ENCODE data around the gene SLC35E4. TPM values are rescaled to one million over a fixed set of nuclear protein-coding genes. Genes with fewer than 3 reads are reported as not detected.
A peak's percentile ranks its signal among the peaks of the same experiment; 100 is the strongest.

Gene SLC35E4
- total and polyA plus RNA-seq, 9 of the 15 experiments (the other 6 are each of a cell fraction or from before 2014, with no cell fraction given): 0.06 to 2.3 (median 0.86) TPM; not detected in 1

- TF ChIP-seq POU5F1 (IDR thresholded peaks at IDR 0.05; ENCODE audit: borderline replicate concordance, low read depth, low read length, partially characterized antibody) (no peak), MGA (IDR thresholded peaks at IDR 0.05) (peak; percentile 45), ZNF184 (CRISPR knock-in tag; IDR thresholded peaks at IDR 0.05) (no peak), HDAC2 (IDR thresholded peaks at IDR 0.05) (0 out of 2 replicates have a peak, but pooled peaks have one; percentile 31), SMAD4 (CRISPR knock-in tag; conservative IDR thresholded peaks at IDR 0.05) (no peak), MNT (conservative IDR thresholded peaks at IDR 0.05) (peak in 1 of 2 experiments; percentile 40; a peak in 2 of 4 replicates)
- TF ChIP-seq, protein P1, sequence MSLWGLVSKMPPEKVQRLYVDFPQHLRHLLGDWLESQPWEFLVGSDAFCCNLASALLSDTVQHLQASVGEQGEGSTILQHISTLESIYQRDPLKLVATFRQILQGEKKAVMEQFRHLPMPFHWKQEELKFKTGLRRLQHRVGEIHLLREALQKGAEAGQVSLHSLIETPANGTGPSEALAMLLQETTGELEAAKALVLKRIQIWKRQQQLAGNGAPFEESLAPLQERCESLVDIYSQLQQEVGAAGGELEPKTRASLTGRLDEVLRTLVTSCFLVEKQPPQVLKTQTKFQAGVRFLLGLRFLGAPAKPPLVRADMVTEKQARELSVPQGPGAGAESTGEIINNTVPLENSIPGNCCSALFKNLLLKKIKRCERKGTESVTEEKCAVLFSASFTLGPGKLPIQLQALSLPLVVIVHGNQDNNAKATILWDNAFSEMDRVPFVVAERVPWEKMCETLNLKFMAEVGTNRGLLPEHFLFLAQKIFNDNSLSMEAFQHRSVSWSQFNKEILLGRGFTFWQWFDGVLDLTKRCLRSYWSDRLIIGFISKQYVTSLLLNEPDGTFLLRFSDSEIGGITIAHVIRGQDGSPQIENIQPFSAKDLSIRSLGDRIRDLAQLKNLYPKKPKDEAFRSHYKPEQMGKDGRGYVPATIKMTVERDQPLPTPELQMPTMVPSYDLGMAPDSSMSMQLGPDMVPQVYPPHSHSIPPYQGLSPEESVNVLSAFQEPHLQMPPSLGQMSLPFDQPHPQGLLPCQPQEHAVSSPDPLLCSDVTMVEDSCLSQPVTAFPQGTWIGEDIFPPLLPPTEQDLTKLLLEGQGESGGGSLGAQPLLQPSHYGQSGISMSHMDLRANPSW (CRISPR knock-in tag; IDR thresholded peaks at IDR 0.05): no peak
- TF ChIP-seq, protein P2, sequence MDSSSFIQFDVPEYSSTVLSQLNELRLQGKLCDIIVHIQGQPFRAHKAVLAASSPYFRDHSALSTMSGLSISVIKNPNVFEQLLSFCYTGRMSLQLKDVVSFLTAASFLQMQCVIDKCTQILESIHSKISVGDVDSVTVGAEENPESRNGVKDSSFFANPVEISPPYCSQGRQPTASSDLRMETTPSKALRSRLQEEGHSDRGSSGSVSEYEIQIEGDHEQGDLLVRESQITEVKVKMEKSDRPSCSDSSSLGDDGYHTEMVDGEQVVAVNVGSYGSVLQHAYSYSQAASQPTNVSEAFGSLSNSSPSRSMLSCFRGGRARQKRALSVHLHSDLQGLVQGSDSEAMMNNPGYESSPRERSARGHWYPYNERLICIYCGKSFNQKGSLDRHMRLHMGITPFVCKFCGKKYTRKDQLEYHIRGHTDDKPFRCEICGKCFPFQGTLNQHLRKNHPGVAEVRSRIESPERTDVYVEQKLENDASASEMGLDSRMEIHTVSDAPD (CRISPR knock-in tag; IDR thresholded peaks at IDR 0.05): no peak
These were observed 28.9 kb upstream of the SLC35E4 start, which contains the start of gene TCN2 (continued) for GRCh38 chr22:30606455-30607299.
